HUES6 (cell line): ENCODE data around the gene ERG.

Experiments used
- H3K27ac ChIP-seq: 2 replicates; pipeline ENCODE4 v1.7.0; 2013; ENCODE audit warnings: low read depth, mild to moderate bottlenecking, low read length, inconsistent platforms
- H3K27me3 ChIP-seq: 2 replicates; pipeline ENCODE4 v1.6.1; 2013; ENCODE audit warnings: low read length; ENCODE audit not compliant: control insufficient read depth, insufficient read depth
- H3K36me3 ChIP-seq: 2 replicates; pipeline ENCODE4 v1.6.1; 2013; ENCODE audit warnings: low read length; ENCODE audit not compliant: control insufficient read depth, insufficient read depth
- H3K4me1 ChIP-seq: 2 replicates; pipeline ENCODE4 v1.6.1; 2013; ENCODE audit warnings: low read length; ENCODE audit not compliant: control insufficient read depth, insufficient read depth
- H3K4me3 ChIP-seq: 2 replicates; pipeline ENCODE4 v1.5.1; 2013; ENCODE audit warnings: low read depth, low read length
- H3K9ac ChIP-seq: one replicate; pipeline ENCODE4 v1.6.1; 2013; ENCODE audit warnings: mild to moderate bottlenecking, low read length
- H3K9me3 ChIP-seq: 2 replicates; pipeline ENCODE4 v1.6.1; 2013; ENCODE audit warnings: low read depth, low read length; ENCODE audit not compliant: control insufficient read depth, insufficient read depth

ERG gene

DNA sequence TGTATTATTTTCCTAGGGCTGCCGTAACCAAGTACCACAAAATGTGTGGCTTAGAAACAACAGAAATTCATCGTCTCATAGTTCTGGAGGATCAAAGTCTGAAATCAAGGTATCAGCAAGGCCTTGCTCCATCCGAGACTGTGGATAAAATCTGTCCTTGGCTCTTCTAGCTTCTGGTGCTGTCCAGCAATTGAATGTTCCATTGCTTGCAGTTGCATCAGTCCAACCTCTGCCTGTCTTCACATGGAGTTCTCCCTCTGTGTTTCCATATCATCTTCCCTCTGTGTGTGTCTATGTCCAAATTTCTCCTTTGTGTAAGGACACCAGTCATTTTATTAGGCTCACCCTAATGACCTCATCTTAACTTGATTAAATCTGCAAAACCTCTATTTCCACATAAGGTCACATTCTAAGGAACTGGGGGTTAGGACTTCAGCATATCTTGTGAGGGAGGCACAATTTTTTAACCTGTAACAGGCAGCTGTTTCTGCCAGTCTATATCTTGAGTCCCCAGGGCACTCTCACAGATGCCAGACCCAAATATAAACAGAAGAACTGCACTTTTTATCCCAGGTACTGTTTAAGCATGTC lies 84.2 kb downstream of the ERG start:
- H3K4me3 ChIP-seq, result no peak overlapping the region
- H3K27me3 ChIP-seq, result no peaks in the 10 kb centered on the region
- no peaks in the 10 kb centered on the region for H3K36me3 ChIP-seq
- no peaks in the 10 kb centered on the region for H3K9me3 ChIP-seq
- H3K4me1 ChIP-seq, result no peaks in the 10 kb centered on the region
- no peak overlapping the region for H3K27ac ChIP-seq
- no peak overlapping the region for H3K9ac ChIP-seq

DNA sequence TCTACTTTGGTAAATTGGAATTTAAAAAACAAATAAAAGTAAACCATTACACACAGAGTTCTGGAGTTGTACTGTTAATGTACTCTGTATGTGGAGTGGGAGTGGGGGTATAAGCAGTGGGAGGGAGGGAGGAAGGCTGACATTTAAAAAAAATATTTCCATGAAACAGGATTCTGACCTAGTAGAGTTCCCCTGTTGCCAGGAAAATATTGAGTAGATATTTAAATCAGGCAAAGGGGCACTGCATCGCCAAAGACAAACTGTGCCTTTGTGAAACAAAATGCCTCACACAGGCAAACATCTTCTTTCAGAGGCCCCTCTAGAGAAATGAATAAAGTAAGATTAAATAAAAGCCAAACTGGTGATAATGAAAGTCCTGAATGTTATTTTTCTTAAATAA lies 87.8 kb downstream of the ERG start:
- no peak overlapping the region for H3K27ac ChIP-seq
- no peak overlapping the region for H3K9ac ChIP-seq
- H3K27me3 ChIP-seq, result no peaks in the 10 kb centered on the region

DNA sequence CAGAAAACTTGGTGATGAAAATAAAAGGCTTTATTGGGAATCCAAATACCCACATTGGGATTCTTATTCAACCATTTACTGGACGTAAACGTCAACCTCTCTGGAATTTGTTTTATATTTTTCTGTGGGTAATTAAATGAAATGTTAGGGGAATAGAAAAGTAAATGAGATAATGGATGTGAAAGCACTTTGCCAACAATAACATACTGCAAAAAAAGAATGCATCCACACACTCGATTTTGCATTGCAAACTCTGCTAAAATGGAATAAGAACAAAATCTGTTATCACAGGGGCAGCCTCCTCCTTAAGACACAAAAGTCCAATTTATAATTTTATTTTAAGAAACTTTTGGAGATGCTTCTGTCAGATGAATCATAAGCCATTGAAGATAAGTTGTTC lies 88.4 kb downstream of the ERG start:
- Histone ChIP-seq H3K4me3 (no peak overlapping the region), H3K27me3 (no peaks in the 10 kb centered on the region), H3K9me3 (peaks cover 5% of the 10 kb centered on the region; the same call in 1 of the 2 replicates), H3K4me1 (no peaks in the 10 kb centered on the region), H3K27ac (no peak overlapping the region), H3K36me3 (no peaks in the 10 kb centered on the region), H3K9ac (no peak overlapping the region)

More for the DNA sequence above, 87.8 kb downstream of the ERG start:
- H3K9me3 ChIP-seq, result peaks cover 5% of the 10 kb centered on the region; the same call in 1 of the 2 replicates
- no peak overlapping the region for H3K4me3 ChIP-seq
- no peaks in the 10 kb centered on the region for H3K4me1 ChIP-seq
- no peaks in the 10 kb centered on the region for H3K36me3 ChIP-seq

DNA sequence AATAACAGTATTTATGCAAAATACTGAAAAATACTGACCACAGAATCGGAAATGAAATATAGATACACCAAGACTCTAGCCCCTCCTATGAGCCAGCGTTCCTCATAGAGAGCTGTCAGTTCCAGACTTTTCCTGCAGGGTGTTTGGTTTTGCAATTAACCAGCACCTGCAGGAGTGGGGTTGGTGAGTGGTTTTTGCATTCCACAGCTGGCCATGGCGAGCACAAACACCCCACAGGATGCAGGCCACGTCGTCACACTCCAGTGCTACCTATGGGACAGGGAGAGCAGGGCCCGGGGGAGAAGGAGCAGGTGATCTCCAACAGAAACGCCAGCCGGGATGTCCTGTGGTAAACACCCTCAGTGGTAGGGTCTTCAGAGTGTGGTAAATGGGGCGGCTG lies 94.1 kb downstream of the ERG start:
- Histone ChIP-seq H3K9me3 (peaks cover 5% of the 10 kb centered on the region; the same call in 1 of the 2 replicates), H3K4me3 (no peak overlapping the region), H3K27me3 (no peaks in the 10 kb centered on the region), H3K36me3 (no peaks in the 10 kb centered on the region), H3K27ac (no peak overlapping the region), H3K4me1 (no peaks in the 10 kb centered on the region), H3K9ac (no peak overlapping the region)

DNA sequence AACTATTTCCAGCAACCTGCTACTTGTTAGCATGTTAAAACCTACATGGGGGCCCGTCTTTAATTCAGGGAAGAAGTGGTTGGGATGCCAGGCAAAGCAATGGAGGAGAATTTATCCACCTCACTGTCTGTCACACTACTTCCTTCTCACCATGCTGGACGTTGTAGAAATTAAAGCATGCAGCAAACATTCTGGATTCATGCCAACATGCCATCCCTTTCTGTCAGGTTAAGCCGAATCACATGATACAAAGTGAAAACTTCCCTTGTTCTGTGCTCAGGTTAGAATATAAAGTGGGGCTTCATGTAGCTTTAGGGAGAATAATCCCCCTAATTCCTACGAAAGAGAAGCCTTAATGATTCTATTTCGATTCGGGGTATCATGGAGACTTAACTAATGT lies 95.5 kb downstream of the ERG start:
- Histone ChIP-seq H3K27ac (no peak overlapping the region), H3K27me3 (no peaks in the 10 kb centered on the region), H3K4me1 (no peaks in the 10 kb centered on the region), H3K4me3 (no peak overlapping the region), H3K9me3 (no peaks in the 10 kb centered on the region), H3K9ac (no peak overlapping the region), H3K36me3 (no peaks in the 10 kb centered on the region)

DNA sequence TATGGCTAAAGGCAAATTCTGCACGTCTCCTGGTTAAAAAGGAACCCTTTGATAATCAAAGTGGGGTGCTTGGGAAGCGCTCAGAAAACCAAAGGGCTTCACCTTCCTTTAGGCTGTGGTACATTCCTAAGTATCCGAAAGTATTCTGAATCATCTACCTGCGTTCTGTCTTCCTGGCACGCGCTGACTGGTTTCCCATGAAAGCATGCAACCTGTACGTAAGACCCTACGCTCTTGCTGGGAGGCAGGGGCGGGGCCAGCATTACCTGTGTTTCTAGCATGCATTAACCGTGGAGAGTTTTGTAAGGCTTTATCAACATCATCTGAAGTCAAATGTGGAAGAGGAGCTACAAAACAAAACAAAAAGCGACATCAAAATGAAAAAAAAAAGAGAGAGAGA lies 96.0 kb downstream of the ERG start:
- H3K4me3 ChIP-seq, result no peak overlapping the region
- no peaks in the 10 kb centered on the region for H3K4me1 ChIP-seq
- no peak overlapping the region for H3K9ac ChIP-seq
- no peaks in the 10 kb centered on the region for H3K27me3 ChIP-seq
- no peaks in the 10 kb centered on the region for H3K36me3 ChIP-seq
- no peaks in the 10 kb centered on the region for H3K9me3 ChIP-seq
- H3K27ac ChIP-seq, result no peak overlapping the region

DNA sequence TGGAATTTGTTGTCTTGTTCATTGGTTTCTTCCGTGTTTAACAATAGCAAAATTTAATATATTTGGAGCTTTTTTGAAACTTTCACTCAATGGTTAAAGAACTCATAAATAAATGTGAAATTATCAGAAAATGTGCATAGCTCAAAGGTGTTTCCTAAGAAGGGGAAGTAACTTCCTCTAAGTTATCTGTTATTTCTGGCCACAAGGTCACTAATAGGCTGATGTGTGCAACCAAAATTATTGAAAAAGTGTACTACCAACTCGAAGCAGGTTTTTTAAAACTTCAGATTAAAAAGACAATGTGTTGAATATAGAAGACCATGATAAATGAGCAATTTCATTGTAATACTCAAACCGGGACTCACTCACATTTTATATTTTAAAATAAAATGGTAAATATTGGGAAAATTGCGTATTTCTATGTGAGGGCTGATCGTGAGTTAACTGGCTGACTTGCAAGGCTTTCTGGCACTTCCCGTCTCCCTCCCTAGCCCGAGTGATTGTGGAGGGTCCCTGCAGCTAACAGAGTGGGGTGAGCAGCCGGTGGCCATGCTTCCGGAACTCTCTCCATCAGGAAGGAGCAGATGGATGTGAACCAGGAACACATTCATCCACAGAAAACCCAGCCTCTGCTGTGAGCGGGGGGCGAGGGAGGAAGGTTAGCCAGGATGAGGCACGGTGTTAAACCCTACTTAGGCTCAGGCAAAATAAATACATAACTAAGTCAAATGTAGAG lies 96.9 kb downstream of the ERG start:
- Histone ChIP-seq H3K4me3 (no peak overlapping the region), H3K9ac (no peak overlapping the region), H3K4me1 (no peaks in the 10 kb centered on the region), H3K36me3 (no peaks in the 10 kb centered on the region), H3K9me3 (no peaks in the 10 kb centered on the region), H3K27me3 (no peaks in the 10 kb centered on the region), H3K27ac (no peak overlapping the region)

DNA sequence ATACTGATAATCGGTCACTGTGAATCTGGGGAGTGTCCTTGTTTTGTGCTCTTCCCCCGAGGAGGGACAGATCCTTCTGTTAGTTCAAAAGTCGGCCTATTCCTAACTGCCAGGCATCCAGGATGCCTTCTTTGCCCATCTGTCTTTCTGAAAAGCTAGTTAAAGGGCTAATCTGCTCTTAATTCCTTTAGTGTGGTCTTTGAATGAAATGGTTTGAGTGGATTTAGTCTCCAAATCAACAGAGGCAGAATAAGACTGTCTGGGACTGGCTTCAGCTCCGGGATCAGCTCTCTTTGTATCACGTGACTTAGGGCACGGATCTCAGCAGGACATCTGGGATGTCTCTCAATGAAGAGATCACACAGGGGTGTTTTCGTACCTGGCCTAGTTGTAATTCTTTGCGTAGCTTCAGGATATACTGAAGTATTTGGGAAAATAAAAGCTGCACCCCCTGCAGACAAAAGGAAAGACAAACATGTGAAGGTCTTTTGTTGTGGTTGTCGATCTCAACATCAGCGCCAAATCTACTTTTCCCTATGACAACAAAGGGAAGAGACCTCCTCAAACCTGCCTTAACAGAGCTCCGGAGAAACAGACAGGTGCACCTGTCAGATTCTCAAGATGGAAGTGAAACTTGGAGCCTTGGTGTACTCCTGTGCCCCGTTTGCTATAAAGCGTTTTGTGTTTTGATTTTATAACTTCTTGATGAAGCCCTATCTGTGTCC lies 97.9 kb downstream of the ERG start:
- Histone ChIP-seq H3K9me3 (no peaks in the 10 kb centered on the region), H3K9ac (no peak overlapping the region), H3K36me3 (no peaks in the 10 kb centered on the region), H3K4me3 (no peak overlapping the region), H3K4me1 (no peaks in the 10 kb centered on the region), H3K27me3 (no peaks in the 10 kb centered on the region), H3K27ac (no peak overlapping the region)

DNA sequence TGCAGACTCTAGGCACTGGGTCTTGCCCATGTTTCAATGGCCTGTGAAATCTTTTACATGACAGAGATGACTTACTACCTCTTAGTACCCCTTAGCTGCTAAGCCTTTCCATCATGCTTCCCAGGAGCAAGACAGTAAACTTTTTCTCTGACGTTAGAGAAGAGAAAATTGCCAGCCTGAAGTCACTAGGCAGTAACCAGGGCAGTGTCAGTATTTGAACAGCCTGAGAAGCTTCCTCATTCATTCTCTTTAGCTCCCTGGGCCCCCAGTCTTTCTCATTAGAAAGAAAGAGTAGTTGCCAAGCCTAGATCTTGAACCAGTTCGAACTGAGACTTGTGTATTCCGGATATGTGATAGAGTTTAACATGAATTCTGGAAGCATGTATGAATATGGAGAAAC lies 99.2 kb downstream of the ERG start:
- Histone ChIP-seq H3K9ac (no peak overlapping the region), H3K27ac (no peak overlapping the region), H3K27me3 (no peaks in the 10 kb centered on the region)

DNA sequence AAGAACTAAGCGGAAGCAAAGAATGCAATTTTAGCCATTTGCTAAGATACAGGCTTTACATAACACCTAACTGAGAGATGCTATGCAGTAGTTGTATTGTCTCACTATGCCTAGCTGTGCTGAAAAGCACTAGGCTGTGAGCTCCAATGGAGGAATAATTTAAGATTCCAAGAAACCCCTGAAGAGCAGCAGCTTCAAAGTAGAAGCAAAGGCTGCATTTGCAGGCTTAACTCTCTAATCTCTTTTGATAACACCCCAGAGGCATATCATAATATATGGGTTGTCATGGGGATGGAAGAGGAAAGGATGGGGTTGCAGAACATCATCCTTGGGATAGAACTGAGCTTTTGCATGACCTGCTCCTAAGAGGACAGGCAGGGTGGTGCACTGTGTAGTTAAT lies 102.0 kb downstream of the ERG start:
- H3K27ac ChIP-seq, result no peak overlapping the region
- H3K9ac ChIP-seq, result no peak overlapping the region
- no peak overlapping the region for H3K4me3 ChIP-seq
- H3K36me3 ChIP-seq, result no peaks in the 10 kb centered on the region
- no peaks in the 10 kb centered on the region for H3K9me3 ChIP-seq
- H3K4me1 ChIP-seq, result no peaks in the 10 kb centered on the region
- no peaks in the 10 kb centered on the region for H3K27me3 ChIP-seq

More for the DNA sequence above, 99.2 kb downstream of the ERG start:
- Histone ChIP-seq H3K4me1 (no peaks in the 10 kb centered on the region), H3K4me3 (no peak overlapping the region), H3K9me3 (no peaks in the 10 kb centered on the region), H3K36me3 (no peaks in the 10 kb centered on the region)

DNA sequence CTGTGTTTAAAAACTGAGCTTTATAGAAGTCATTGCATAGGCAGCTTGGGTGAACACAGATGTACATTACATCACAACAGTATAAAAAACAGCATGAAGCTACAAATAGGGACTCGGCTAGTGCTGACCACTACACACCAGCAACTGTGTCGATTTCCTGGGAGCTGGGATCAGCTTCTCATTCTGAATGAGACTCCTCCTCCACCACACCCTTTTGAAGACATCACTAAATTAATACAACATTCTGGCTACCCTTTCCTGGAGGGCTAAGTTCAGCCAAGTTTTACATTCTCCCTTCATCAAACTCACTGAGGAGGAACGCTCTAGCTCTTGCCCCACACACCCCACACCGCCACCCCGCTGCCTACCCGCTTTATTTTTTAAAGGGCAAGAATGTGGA lies 102.7 kb downstream of the ERG start:
- H3K9me3 ChIP-seq, result no peaks in the 10 kb centered on the region
- no peaks in the 10 kb centered on the region for H3K27me3 ChIP-seq
- no peak overlapping the region for H3K4me3 ChIP-seq
- no peak overlapping the region for H3K27ac ChIP-seq
- no peaks in the 10 kb centered on the region for H3K36me3 ChIP-seq
- H3K4me1 ChIP-seq, result no peaks in the 10 kb centered on the region
- H3K9ac ChIP-seq, result no peak overlapping the region
